ENCODE results near the gene HMGN5. TPM values are rescaled to one million over a fixed set of nuclear protein-coding genes. Genes with fewer than 3 reads are reported as not detected.

The HMGN5 gene
- 0.97 and 5.8 TPM in 2 replicates for total RNA-seq (2014; rRNA removed; shearing (Covaris generic))

GRCh38 chrX:81201671-81202455, at the start of gene HMGN5, which contains the start of gene SH3BGRL:
Gene HMGN5 (minus strand): TSS chrX:81201913. CDS start chrX:81121549, 80,364 bp downstream.
Gene SH3BGRL (plus strand): TSS chrX:81202102. CDS start chrX:81202201, 99 bp downstream.
- DNase-seq (ENCODE audit: low spot score), result peak; percentile 86

GRCh38 chrX:81241753-81242152, 40.0 kb upstream of the HMGN5 start:
- DNase-seq (ENCODE audit: low spot score), result no peak

- DNase-seq (ENCODE audit: low spot score), result no peak
These were observed 39.1 kb upstream of the HMGN5 start for GRCh38 chrX:81240701-81241331.

GRCh38 chrX:81238166-81238565, 36.5 kb upstream of the HMGN5 start:
- DNase-seq (ENCODE audit: low spot score), result no peak

GRCh38 chrX:81237516-81237915, 35.8 kb upstream of the HMGN5 start:
- no peak for DNase-seq (ENCODE audit: low spot score)

GRCh38 chrX:81232218-81232617, 30.5 kb upstream of the HMGN5 start:
- DNase-seq (ENCODE audit: low spot score), result no peak

GRCh38 chrX:81231476-81231875, 29.8 kb upstream of the HMGN5 start:
- no peak for DNase-seq (ENCODE audit: low spot score)

GRCh38 chrX:81229901-81230300, 28.2 kb upstream of the HMGN5 start:
- DNase-seq (ENCODE audit: low spot score), result no peak

GRCh38 chrX:81229229-81229628, 27.5 kb upstream of the HMGN5 start:
- DNase-seq (ENCODE audit: low spot score), result no peak

GRCh38 chrX:81215685-81216084, 14.0 kb upstream of the HMGN5 start:
- no peak for DNase-seq (ENCODE audit: low spot score)

- DNase-seq (ENCODE audit: low spot score), result no peak
These were observed 7.2 kb upstream of the HMGN5 start for GRCh38 chrX:81208916-81209315.

GRCh38 chrX:81206476-81206875, 4.8 kb upstream of the HMGN5 start:
- DNase-seq (ENCODE audit: low spot score), result no peak

- no peak for DNase-seq (ENCODE audit: low spot score)
These were observed 3.8 kb upstream of the HMGN5 start for GRCh38 chrX:81205551-81205950.

GRCh38 chrX:81202943-81203342, 1.2 kb upstream of the HMGN5 start:
- no peak for DNase-seq (ENCODE audit: low spot score)

- DNase-seq (ENCODE audit: low spot score), result no peak
These were observed 725 bp upstream of the HMGN5 start for GRCh38 chrX:81202456-81202819.

GRCh38 chrX:81201071-81201470, 642 bp downstream of the HMGN5 start:
- DNase-seq (ENCODE audit: low spot score), result no peak

GRCh38 chrX:81195712-81196111, 6.0 kb downstream of the HMGN5 start:
- peak; percentile 41 for DNase-seq (ENCODE audit: low spot score)

- no peak for DNase-seq (ENCODE audit: low spot score)
These were observed 6.5 kb downstream of the HMGN5 start for GRCh38 chrX:81195259-81195658.

- DNase-seq (ENCODE audit: low spot score), result peak; percentile 1
These were observed 27.4 kb downstream of the HMGN5 start for GRCh38 chrX:81174286-81174685.

GRCh38 chrX:81168391-81168790, 33.3 kb downstream of the HMGN5 start:
- no peak for DNase-seq (ENCODE audit: low spot score)

- DNase-seq (ENCODE audit: low spot score), result peak; percentile 92
These were observed 80.0 kb downstream of the HMGN5 start for GRCh38 chrX:81121513-81122363.

- peak; percentile 56 for DNase-seq (ENCODE audit: low spot score)
These were observed 80.8 kb downstream of the HMGN5 start for GRCh38 chrX:81120936-81121371.
